ENCODE measurements around the gene RGL4. TPM values are rescaled to one million over a fixed set of nuclear protein-coding genes. Genes with fewer than 3 reads are reported as not detected.

Gene RGL4
- total and polyA plus RNA-seq, 2 of the 13 experiments (the other 11 are each of a cell fraction or from before 2014, with no cell fraction given): not detected

- no peak for TF ChIP-seq AHDC1 (CRISPR knock-in tag; IDR thresholded peaks at IDR 0.05; ENCODE audit: borderline replicate concordance)
Observed at GRCh38 chr22:23698094-23698493, 7.3 kb downstream of the RGL4 start (continued).

GRCh38 chr22:23698673-23699235 lies 7.9 kb downstream of the RGL4 start:
- Histone ChIP-seq H3K27ac (ENCODE audit: extremely low read length, insufficient read depth, low read length) (no peak overlapping the region), H3K4me2 (ENCODE audit: low read depth, low read length) (no peak overlapping the region), H3K27me3 (ENCODE audit: control insufficient read depth in 1 of 2, insufficient read depth in 2 of 2, low read length in 2 of 2) (no peaks in the 10 kb centered on the region), H4K20me1 (ENCODE audit: insufficient read depth, low read length) (no peaks in the 10 kb centered on the region), H3K79me2 (ENCODE audit: insufficient read depth, low read length) (peaks cover 22% of the 10 kb centered on the region), H3K4me1 (ENCODE audit: insufficient read depth, low read length) (peaks cover 17% of the 10 kb centered on the region), H3K4me3 (replicated peaks in 1 of 3; ENCODE audit: insufficient read depth in 1 of 3, low read depth in 2 of 3, low read length in 3 of 3) (no peak overlapping the region), H2AFZ (ENCODE audit: low read length) (no peak overlapping the region), H3K9me3 (ENCODE audit: low read length) (no peaks in the 10 kb centered on the region), H3K9ac (ENCODE audit: insufficient read depth, low read depth, low read length) (no peak overlapping the region), H3K36me3 (replicated peaks in 1 of 2; ENCODE audit: control insufficient read depth in 1 of 2, insufficient read depth in 2 of 2, low read length in 2 of 2) (peaks cover 19 to 73% of the 10 kb centered on the region in 2 experiments; a peak in 4 of 5 replicates)
- ChIA-PET POLR2A (no interaction called here), CTCF (ENCODE audit: low intra/inter-chr PET ratio, low total read pairs) (no interaction called here)
- ATAC-seq (no peak), DNase-seq (ENCODE audit: low spot score) (no peak), FAIRE-seq (no peak)
- BruUV-seq (replicated peaks): no TSS peak
- TF ChIP-seq THYN1 (CRISPR knock-in tag; IDR thresholded peaks at IDR 0.05; ENCODE audit: borderline replicate concordance, low read depth) (no peak), E2F5 (CRISPR knock-in tag; conservative IDR thresholded peaks at IDR 0.05) (no peak), ESRRA (CRISPR knock-in tag; IDR thresholded peaks at IDR 0.05; ENCODE audit: low read depth) (no peak), FOXO1 (CRISPR knock-in tag; IDR thresholded peaks at IDR 0.05) (no peak), AFF4 (CRISPR knock-in tag; IDR thresholded peaks at IDR 0.05) (no peak)
- in situ Hi-C loops (cut with HindIII; ENCODE audit: extremely low pct_ligation_motif_present, low pct_unique_long_range_greater_than_20kb): no loop called here
- intact Hi-C loops (cut with micrococcal nuclease; ENCODE audit: unreplicated experiment): no loop called here
- WGBS (ENCODE audit: low lambda C conversion rate): 92% methylated on average over 4 of the region's 10 CpGs
